ENCODE measurements around the gene CD177.

CD177 gene

DNA sequence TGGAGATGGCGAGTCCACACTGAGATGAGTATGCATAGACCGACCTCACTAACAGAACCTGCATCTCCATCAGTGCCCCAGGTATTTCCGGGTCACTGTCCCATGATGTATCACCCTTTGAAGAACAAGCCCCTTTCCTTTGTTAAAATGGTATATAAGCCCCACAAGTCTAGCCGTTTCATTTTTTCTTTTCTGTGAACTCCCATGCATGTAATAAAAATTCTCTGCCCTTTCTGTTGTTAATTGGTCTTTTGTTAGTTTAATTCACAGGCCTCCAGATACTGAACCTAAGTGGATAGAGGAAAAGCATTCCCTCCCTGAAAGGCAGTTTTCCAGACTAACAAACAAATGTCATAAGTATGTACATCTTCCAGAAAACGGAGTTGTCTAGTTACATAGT is 15.0 kb upstream of the CD177 start:
- TF ChIP-seq FOXP2 (optimal IDR thresholded peaks at IDR 0.05; ENCODE audit: borderline replicate concordance, extremely low read depth, extremely low read length, insufficient read depth) (no peak), TAF1 (IDR thresholded peaks at IDR 0.05; ENCODE audit: borderline replicate concordance, insufficient read depth, low read length) (no peak), POLR2AphosphoS5 (IDR thresholded peaks at IDR 0.05; ENCODE audit: low read depth, low read length) (no peak), SIN3A (IDR thresholded peaks at IDR 0.05; ENCODE audit: borderline replicate concordance, insufficient read depth, low read length) (no peak)
- TF ChIP-seq, protein P1, sequence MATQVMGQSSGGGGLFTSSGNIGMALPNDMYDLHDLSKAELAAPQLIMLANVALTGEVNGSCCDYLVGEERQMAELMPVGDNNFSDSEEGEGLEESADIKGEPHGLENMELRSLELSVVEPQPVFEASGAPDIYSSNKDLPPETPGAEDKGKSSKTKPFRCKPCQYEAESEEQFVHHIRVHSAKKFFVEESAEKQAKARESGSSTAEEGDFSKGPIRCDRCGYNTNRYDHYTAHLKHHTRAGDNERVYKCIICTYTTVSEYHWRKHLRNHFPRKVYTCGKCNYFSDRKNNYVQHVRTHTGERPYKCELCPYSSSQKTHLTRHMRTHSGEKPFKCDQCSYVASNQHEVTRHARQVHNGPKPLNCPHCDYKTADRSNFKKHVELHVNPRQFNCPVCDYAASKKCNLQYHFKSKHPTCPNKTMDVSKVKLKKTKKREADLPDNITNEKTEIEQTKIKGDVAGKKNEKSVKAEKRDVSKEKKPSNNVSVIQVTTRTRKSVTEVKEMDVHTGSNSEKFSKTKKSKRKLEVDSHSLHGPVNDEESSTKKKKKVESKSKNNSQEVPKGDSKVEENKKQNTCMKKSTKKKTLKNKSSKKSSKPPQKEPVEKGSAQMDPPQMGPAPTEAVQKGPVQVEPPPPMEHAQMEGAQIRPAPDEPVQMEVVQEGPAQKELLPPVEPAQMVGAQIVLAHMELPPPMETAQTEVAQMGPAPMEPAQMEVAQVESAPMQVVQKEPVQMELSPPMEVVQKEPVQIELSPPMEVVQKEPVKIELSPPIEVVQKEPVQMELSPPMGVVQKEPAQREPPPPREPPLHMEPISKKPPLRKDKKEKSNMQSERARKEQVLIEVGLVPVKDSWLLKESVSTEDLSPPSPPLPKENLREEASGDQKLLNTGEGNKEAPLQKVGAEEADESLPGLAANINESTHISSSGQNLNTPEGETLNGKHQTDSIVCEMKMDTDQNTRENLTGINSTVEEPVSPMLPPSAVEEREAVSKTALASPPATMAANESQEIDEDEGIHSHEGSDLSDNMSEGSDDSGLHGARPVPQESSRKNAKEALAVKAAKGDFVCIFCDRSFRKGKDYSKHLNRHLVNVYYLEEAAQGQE (IDR thresholded peaks at IDR 0.05; ENCODE audit: insufficient read depth in 1 of 2, low read depth in 2 of 2, low read length in 2 of 2) = no peak

DNA sequence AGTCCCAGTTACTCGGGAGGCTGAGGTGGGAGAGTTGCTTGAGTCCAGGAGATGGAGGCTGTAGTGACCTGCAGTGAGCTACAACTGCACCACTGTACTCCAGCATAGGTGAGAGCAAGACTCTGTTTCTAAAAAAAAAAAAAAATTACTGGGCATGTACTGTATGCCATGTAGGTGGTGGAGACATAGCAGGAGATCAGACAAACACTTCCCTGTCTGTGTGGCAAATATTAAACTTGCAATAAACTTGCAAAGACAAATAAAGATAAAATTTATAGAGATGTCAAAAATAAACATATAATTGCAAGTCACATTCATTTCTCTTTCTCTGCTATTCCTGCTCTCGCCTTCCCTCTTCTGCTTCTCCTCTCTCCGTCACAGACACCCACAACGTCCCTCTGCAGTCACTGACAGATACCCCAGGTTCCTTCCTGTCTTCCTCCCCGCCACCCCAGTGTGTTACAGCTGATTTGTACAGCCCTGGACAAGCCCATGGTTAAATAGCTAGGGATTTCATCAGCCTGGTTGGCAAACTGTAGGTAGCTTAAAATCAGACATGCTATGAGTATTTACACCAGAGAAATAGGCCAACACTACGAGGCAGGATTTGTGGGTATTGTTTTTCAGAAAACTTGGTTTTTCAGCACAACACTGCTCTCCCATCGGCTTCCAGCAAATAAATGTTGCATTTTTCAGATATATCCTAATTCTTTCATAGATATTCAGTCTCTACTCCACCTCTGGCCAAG is 1.3 kb upstream of the CD177 start:
- no peak for TF ChIP-seq TAF1 (IDR thresholded peaks at IDR 0.05; ENCODE audit: borderline replicate concordance, insufficient read depth, low read length)
- TF ChIP-seq, protein P1 (IDR thresholded peaks at IDR 0.05; ENCODE audit: insufficient read depth in 1 of 2, low read depth in 2 of 2, low read length in 2 of 2) = no peak
- TF ChIP-seq SIN3A (IDR thresholded peaks at IDR 0.05; ENCODE audit: borderline replicate concordance, insufficient read depth, low read length) = no peak
- no peak for TF ChIP-seq FOXP2 (optimal IDR thresholded peaks at IDR 0.05; ENCODE audit: borderline replicate concordance, extremely low read depth, extremely low read length, insufficient read depth)
- no peak for TF ChIP-seq POLR2AphosphoS5 (IDR thresholded peaks at IDR 0.05; ENCODE audit: low read depth, low read length)

DNA sequence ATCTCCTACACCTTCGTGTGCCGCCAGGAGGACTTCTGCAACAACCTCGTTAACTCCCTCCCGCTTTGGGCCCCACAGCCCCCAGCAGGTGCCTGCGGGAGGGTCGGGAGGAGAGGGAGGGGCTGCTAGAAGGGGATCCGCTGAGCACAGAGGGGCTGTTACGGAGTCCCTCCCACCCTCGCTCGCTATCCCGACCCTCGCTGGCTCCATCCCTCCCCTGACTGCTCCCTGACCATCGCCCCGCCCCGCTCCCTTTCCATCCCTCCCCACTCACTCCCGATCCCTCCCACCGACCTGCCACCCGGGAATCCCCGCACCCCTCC is 780 bp downstream of the CD177 start:
- TF ChIP-seq SIN3A (IDR thresholded peaks at IDR 0.05; ENCODE audit: borderline replicate concordance, insufficient read depth, low read length) (no peak), TAF1 (IDR thresholded peaks at IDR 0.05; ENCODE audit: borderline replicate concordance, insufficient read depth, low read length) (no peak), FOXP2 (optimal IDR thresholded peaks at IDR 0.05; ENCODE audit: borderline replicate concordance, extremely low read depth, extremely low read length, insufficient read depth) (no peak), POLR2AphosphoS5 (IDR thresholded peaks at IDR 0.05; ENCODE audit: low read depth, low read length) (no peak)
- TF ChIP-seq, protein P1 (IDR thresholded peaks at IDR 0.05; ENCODE audit: insufficient read depth in 1 of 2, low read depth in 2 of 2, low read length in 2 of 2) = no peak

DNA sequence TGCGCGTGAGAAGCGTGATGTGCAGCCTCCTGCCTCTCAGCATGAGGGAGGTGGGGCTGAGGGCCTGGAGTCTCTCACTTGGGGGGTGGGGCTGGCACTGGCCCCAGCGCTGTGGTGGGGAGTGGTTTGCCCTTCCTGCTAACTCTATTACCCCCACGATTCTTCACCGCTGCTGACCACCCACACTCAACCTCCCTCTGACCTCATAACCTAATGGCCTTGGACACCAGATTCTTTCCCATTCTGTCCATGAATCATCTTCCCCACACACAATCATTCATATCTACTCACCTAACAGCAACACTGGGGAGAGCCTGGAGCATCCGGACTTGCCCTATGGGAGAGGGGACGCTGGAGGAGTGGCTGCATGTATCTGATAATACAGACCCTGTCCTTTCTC is 8.7 kb downstream of the CD177 start:
- TF ChIP-seq, protein P1 (IDR thresholded peaks at IDR 0.05; ENCODE audit: insufficient read depth in 1 of 2, low read depth in 2 of 2, low read length in 2 of 2) = peak in 1 of 2 experiments; percentile 62; a peak in 1 of 4 replicates
- TF ChIP-seq TAF1 (IDR thresholded peaks at IDR 0.05; ENCODE audit: borderline replicate concordance, insufficient read depth, low read length) (no peak), POLR2AphosphoS5 (IDR thresholded peaks at IDR 0.05; ENCODE audit: low read depth, low read length) (peak; percentile 72), SIN3A (IDR thresholded peaks at IDR 0.05; ENCODE audit: borderline replicate concordance, insufficient read depth, low read length) (0 out of 2 replicates have a peak, but pooled peaks have one; percentile 24), FOXP2 (optimal IDR thresholded peaks at IDR 0.05; ENCODE audit: borderline replicate concordance, extremely low read depth, extremely low read length, insufficient read depth) (peak; percentile 47)
